GM21723 (cell line): Measurements from ENCODE around the gene MNX1.

Source experiments
- ATAC-seq: cut with Tn5 transposase; IDR thresholded peaks from one replicate; pipeline ENCODE4 v1.9.1; 2021; ENCODE audit warnings: mild to moderate bottlenecking, moderate library complexity; ENCODE audit not compliant: unreplicated experiment

The MNX1 gene

DNA sequence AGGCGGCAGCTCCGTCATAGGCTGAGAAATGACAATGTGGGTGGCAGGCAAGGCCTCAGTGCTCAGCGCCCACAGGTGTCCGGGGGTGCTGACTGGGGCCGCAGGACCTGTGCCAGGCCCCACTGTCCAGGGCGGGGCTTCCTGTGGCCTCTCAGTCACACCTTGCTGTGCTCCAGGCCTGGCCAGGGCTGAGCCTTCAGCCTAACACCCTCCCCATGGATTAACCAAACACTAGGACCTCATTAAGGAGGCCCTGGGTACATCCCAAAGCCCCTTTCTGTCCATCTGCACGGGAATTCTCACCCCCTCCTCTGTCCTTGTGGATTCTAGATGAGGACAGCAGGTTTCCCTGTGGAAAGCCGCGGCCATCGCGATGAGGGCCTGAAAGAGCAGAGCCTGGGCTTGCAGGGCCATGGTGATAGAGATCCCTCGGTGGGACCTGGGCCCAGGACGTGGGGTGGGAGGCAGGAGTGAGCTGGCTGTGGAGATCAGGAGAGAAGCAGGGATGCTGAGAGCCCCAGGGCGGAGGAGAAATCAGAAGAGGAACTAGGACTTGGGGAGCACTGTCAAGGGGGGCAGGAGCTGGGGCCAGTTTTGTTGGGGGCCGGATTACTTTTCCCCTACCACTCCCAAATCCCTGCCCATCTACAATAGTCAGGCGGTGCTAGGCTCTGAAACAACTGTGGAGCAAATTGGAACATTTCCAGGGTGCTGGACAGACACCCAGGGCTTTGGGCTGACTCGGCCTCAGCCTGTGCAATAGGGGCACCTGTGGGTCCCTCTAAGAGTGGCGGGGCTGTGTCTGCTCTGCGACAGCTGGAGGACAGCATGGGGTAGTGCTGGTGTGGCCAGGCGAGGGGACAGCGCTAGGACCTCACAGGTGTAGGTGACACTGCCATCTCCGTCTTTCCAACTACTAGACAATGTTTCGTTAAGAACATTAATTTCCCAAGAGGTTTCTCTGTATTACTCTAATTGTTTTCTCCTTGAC lies 23.3 kb upstream of the MNX1 start:
- ATAC-seq: no peak

GRCh38 chr7:157032644-157033482 lies 22.4 kb upstream of the MNX1 start:
- ATAC-seq: no peak

DNA sequence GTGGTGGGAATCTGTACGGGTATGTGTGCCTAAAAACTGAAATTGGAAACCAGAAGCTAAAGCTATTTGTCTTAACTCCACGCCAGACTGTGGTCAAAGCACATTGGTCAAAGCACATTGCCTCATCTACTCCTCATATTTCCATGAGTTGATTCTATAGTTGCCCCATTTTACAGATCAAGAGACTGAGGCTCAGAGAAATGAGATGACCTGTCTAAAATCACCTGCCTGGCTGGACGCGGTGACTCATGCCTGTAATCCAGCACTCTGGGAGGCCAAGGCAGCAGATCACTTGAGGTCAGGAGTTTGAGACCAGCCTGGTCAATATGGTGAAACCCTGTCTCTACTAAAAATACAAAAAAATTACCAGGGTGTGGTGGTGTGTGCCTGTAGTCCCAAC lies 21.7 kb upstream of the MNX1 start:
- ATAC-seq: no peak

GRCh38 chr7:157028199-157028903 lies 17.9 kb upstream of the MNX1 start:
- no peak for ATAC-seq

DNA sequence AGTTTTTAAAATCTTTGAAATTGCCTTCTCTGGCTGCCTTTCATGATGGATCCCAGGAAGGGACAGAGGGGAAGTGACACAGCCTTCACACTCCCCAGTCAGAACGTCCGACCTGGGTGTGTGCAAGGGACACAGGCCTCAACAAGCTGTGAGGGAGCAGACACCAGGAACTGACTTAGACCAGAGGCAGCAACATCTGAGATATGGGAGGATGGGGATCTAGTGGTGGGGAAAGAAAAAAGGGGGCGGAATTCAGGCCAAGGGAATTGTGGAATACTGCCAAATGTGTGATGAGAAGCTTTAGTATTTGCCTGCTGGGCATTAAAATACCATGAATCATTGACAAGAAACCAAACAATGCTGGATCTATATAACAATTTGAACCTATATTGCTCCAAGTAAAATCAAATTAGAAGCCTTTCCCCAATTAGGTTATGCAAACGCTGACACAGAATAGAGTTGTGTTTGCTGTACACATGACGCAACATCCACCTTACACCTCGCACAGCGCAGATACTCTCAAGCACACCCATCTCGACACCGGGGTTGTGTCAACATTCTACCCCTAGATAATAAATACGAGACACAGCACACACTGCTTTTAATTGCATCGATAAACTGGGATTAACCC lies 17.2 kb upstream of the MNX1 start:
- no peak for ATAC-seq

- no peak for ATAC-seq
Observed at GRCh38 chr7:157024716-157025115, 14.3 kb upstream of the MNX1 start.

DNA sequence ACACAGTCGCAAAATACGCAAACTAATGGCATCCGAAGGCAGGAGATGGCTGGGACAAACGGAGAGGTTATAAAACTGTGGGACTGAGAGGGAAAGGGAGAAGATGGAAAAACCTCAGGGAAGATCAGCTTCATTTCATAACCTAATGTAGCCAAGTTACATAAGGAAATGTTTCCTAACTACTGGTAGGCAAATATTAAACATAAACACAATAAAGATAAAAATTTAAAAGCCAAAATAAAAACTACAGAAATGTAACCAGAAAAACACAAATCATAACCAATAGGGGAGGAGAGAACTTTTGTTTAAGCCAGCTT lies 13.1 kb upstream of the MNX1 start:
- no peak for ATAC-seq

DNA sequence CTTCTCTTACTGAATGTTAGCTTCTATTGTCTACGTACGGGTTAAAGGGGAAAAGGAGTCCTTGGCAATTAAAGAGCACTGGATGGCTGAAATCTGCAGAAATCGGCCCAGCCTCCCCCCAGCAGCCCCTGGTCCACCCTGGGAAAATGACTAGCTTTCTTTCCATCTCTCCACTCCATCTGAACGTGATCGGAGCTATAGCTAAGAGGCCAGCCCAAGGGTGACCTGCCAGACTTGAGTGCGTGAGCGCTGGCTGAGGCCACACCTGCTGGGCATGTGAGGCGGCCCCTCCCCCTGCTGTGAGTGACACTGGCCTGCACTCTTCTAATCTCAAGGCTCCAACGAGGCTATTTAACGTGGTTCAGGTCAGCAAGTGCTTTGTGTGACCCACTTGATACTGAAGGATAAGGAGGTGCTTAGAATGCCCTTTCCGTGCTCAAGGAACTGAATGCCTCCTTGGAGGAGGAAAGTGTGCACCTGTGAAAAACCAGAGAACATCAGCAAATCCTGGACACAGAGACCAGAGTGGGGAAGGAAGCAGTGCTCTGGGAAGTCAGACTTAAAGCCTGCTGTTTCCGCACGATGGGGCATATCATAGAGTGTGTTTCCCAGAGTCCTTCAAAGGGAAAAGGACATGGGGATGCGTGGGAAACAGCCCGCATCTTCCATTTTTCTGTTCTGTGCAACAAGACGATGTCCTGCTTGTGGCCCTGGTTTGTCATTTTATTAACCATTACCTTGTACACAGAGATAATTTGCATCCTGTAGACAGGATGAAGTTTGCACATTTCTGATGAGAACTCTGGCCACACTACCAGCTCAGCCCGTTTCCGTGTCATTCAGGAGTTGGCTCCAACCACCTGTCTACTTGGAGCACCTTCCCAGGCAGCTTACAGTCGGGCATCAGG lies 12.5 kb upstream of the MNX1 start:
- ATAC-seq: no peak

DNA sequence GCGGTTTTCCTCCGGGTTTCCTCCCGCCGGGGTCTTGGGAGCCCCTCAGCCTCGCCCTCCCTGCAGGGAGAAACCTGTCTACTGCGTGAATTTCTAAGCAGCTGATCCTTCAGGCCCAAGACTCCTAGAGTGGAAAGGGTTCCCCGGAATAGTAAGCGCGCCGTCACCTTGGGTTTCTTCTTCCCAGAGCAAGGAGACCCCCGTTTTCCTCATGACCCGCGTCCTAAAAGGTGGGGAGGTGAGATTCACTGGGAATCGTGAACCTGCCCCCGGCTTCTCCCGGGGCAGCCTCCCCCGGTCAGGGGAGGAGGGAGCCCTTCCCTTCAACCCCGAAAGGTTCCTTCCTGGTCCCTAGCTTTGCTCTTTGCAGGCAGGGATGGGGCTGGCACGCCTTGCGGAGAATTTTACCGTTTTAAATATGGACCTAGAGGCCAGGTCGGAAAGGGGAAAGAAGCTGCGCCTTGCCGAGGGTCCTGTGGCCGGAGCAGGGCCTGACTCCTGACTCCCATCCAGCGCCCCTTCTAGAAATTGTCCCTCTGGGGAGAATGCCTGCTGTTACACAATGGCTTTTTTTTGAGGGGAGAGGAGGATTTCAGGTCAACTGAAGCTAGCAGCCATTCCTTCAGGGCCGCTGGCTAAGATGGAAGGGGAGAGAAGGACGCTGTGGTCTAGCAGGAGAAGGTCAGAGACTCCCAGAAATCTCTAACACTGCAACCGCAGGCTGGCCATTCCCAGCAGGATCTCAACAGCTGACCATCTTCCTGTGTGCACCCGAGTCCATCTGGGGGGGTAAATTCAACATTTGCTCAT lies 11.6 kb upstream of the MNX1 start:
- no peak for ATAC-seq

DNA sequence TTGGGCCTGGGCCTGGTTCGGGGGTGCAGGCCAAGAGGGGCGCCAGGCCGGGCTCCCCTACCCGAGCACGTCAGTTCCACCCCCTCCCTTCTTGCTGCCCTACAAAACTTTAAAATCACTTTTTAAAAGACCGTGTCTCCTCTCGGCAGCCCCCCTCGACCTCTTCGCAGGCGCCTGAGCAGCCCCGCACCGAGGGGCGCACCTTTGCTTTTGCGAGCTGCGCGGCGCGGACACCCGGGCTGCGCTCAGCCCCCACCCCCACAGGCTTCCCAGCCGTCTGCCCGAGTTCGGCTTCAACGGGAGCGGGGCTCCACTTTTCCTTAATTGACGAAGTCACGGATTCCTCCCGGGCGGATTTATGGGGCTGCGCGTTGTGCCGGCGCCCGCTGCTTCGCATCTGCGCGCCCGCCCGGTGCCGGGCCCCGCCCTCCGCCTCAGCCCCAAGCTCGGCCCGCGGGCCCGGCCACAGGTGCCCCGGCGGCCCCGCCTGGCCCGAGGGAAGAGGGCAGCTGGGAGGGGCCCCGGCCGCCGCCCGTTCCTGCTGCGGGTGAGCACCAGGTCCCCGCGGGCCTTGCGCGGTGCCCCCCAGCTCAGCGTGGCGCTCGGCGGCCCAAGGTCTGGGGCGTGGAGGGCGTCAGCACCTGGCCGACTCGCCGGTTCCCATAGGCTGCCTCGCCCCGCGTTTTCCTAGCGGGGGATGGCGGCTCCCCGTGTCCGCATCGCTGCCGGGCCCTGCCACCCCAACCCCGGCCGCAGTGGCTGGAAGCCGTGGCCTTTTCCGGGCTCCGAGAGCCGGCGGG lies 10.8 kb upstream of the MNX1 start:
- ATAC-seq: no peak

GRCh38 chr7:157020514-157021070 lies 10.1 kb upstream of the MNX1 start:
- ATAC-seq: no peak

- ATAC-seq: no peak
Observed at GRCh38 chr7:157019718-157020451, 9.4 kb upstream of the MNX1 start.

DNA sequence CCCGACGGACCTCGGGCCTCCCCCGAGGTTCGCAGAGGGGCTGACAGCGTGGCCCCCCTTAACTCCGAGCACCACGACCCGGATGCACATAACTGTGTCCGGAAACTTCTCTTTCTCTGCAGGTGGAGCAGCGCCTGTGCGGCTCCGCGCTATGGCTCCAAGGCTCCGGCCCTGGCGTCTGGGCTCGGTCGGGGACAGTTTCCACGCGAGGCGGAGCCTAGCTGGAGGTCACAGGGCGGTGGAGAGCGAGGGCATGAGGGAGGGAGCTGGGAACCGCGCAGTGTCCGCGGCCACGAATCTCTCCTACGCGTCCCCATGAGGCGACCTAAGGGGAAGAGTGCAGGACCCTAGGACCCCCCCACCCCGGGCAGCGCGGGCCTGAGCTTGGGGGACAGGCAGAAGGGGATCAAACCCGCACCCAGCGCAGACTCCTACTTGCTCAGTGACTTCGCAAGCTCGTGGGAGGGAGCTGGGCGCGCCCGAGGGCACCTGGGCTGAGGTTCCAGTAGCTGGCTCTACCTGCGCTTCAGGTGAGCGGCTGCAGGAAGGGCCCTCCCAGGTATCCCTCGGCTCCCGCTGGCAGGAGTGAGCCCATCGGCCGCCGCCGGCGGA lies 8.6 kb upstream of the MNX1 start:
- no peak for ATAC-seq

DNA sequence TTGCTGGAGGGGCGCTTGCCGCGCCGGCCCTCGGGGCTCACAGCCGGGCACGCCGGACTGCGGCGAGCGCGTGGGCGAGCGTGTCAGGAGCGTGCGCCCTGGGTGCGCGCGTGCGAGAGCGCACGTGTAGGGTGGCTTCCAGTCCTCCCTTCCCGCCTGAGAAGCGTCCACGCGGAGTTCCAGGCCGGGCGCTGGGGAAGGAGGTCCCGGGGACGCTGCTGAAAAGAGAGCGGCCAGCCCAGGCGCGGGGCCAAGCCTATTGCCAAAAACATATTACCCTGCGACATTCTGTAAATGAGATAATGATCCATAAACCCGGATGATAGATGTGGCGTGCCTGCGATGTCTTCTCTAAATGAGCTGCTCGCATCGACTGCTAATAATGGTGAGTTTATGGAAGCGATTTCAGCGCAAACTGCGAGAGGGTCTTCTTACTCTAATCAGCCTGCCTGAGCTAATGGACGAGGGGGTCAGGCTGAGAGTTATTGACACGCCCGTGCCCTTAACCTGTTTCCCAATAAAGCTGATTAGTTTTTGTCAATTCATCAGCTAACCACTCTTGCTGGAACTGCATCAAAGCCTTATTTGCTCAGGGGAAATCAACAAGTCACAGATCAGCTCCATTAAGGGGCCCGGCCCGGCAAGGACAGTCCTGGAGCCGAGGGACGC lies 8.0 kb upstream of the MNX1 start:
- no peak for ATAC-seq

- ATAC-seq: no peak
Observed at GRCh38 chr7:157017603-157018327, 7.3 kb upstream of the MNX1 start.

DNA sequence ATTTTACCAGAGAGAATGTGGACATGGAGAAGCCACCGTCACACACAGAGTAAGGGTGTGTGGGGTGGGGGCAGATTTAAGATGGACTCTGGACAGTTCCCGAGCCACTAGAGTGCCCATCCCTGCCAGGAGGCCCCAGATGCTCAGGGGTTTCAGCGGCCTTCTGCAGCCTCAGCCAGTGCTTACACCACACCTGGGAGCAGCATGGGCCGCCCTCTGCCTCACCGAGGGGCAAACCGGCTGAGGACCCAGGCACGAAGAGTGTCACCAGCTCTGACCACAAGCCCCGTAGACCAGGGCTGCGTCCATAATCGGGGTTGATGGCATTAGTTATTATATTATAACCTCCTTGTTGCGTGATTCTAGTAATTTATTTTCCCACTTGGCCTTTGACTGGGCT lies 6.7 kb upstream of the MNX1 start:
- no peak for ATAC-seq
